Measurements from ENCODE around the gene FNBP1.

- TF ChIP-seq CTCF (IDR thresholded peaks at IDR 0.05) (no peak), POLR2AphosphoS5 (IDR thresholded peaks at IDR 0.05) (no peak), EP300 (IDR thresholded peaks at IDR 0.05) (no peak)
Observed at GRCh38 chr9:130058887-130059286, 15.9 kb upstream of the FNBP1 start.

Measured in sigmoid colon (tissue), 4 donors.